Measurements from ENCODE around the gene UNC93A. TPM values are rescaled to one million over a fixed set of nuclear protein-coding genes. Genes with fewer than 3 reads are reported as not detected.
"Not testable (repeated sequence)": the region's sequence is repeated elsewhere in the genome, so short reads cannot be mapped to it uniquely, and the experiment has no call there.

Gene UNC93A
- total RNA-seq, result not detected
- long read RNA-seq, result 0 reads

DNA sequence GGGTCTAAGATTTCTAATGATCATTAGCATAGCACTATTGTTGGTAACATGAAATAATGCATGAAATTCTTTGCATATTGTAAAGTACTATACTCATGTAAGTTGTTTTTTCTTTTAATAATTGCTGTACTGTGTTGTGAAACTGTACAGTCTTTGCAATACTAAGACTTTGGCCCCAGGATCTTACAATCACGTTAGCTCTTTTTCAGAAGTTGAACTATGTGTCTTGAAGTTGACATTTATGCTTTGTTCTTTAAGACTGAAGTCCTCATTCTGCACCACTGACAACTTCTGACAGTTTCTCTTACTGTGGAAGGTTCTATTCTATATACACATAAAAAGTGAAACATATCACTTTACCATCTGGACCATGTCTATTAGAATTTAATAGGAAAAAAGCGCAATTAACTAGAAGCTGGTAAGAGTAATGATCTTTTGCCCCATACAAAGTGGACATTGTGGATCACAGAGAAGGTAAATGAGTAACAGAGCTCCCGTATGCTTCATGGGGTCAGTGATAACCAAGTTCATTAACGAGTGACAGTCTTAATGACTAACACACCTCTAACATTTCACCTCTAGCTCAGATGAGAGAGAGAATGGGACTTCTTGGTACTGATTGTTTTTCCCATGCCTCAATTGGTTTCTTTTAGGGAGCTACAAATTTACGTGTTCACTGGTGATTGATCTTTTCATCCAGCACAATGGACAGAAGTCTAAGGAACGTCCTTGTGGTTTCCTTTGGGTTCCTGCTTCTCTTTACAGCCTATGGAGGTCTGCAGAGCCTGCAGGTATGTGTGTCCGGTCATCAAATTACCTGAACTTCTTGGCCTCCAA, at the start of gene UNC93A:
Gene UNC93A (plus strand): TSS at position 530 of the 837 bp plus-strand sequence. CDS start 175 bp downstream, at position 705.
- H3K27me3 ChIP-seq (ENCODE audit: low read depth), result no peaks in the 10 kb centered on the region
- TF ChIP-seq, protein P1, sequence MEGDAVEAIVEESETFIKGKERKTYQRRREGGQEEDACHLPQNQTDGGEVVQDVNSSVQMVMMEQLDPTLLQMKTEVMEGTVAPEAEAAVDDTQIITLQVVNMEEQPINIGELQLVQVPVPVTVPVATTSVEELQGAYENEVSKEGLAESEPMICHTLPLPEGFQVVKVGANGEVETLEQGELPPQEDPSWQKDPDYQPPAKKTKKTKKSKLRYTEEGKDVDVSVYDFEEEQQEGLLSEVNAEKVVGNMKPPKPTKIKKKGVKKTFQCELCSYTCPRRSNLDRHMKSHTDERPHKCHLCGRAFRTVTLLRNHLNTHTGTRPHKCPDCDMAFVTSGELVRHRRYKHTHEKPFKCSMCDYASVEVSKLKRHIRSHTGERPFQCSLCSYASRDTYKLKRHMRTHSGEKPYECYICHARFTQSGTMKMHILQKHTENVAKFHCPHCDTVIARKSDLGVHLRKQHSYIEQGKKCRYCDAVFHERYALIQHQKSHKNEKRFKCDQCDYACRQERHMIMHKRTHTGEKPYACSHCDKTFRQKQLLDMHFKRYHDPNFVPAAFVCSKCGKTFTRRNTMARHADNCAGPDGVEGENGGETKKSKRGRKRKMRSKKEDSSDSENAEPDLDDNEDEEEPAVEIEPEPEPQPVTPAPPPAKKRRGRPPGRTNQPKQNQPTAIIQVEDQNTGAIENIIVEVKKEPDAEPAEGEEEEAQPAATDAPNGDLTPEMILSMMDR (IDR thresholded peaks at IDR 0.05), result no peak
- no peak for DNase-seq
- H3K27ac ChIP-seq, result no peak within 1 kb of the TSS
- intact Hi-C loops (cut with DNase I), result no loop called here
- ATAC-seq, result no peak
- no peaks in the 10 kb centered on the region for H3K4me1 ChIP-seq
- H3K9me3 ChIP-seq, result no peaks in the 10 kb centered on the region
- no peaks in the 10 kb centered on the region for H3K36me3 ChIP-seq
- no peak within 1 kb of the TSS for H3K4me3 ChIP-seq

DNA sequence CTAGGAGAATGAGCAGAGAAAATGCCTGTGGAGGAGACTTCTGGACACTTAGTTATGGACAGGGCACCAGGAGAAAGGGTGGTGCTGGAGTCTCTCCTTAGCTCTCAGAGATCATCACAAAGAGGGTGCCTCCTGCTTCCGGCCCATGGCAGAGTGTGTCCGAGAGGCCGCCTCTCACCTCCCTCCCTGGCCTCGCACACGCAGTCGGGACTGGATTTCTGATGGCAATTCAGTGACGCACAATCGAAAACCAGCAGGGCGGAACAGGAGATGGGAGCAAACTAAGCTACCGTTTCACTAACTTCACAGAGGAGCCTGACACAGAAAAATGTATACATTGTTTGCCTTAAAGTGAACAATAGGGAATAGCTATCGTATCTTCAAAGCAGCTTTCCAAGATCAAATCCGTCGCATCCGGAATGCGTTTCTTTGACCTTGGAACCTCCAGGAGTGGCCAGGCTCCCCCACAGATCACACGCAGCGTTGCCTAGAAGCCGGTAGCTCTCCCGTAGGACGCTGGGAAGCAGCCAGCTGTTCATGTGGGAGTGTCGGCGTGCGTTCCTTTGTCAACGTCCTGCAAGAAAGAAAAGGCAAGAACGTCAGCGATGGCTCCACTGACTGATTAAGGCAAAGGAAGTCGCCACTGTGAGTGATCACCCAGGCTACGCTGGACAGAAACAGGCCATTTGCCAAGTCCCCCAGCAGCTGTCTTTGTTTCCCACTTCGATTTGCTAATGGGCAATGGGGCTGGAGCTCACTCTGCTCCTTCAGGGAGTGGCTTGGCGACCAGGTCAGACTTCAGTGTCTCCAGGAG, 49.6 kb upstream of the UNC93A start:
- intact Hi-C loops (cut with DNase I); DNase-seq: not testable (repeated sequence)
- ATAC-seq, result peak; percentile 45 to 46

DNA sequence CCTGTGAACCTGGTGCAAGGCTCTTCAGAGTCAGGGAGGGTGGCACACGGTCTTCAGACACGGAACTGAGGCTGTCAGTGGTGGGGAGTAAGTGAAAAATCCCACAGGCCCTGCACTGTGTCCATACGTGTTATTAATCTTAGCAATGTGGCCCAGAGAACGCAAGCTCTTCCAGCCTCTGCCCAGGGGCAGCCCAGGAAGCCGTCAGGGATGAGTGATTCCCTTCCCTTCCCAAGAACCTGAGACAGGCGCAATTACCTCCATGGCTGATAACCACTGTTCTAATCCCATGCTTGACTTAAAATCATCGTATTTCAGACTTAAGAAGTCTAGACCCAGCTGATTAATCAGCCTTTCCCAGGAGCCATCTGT, 49.0 kb upstream of the UNC93A start:
- H3K4me3 ChIP-seq; H3K27me3 ChIP-seq (ENCODE audit: low read depth); H3K9me3 ChIP-seq; H3K36me3 ChIP-seq; H3K27ac ChIP-seq; intact Hi-C loops (cut with DNase I); H3K4me1 ChIP-seq; DNase-seq: not testable (repeated sequence)
- peak in 1 of 2 donors; percentile 9 for ATAC-seq

More for the DNA sequence above, 49.6 kb upstream of the UNC93A start:
- not testable (repeated sequence) for H3K27ac ChIP-seq; H3K4me1 ChIP-seq; H3K36me3 ChIP-seq; H3K4me3 ChIP-seq; H3K27me3 ChIP-seq (ENCODE audit: low read depth); H3K9me3 ChIP-seq

DNA sequence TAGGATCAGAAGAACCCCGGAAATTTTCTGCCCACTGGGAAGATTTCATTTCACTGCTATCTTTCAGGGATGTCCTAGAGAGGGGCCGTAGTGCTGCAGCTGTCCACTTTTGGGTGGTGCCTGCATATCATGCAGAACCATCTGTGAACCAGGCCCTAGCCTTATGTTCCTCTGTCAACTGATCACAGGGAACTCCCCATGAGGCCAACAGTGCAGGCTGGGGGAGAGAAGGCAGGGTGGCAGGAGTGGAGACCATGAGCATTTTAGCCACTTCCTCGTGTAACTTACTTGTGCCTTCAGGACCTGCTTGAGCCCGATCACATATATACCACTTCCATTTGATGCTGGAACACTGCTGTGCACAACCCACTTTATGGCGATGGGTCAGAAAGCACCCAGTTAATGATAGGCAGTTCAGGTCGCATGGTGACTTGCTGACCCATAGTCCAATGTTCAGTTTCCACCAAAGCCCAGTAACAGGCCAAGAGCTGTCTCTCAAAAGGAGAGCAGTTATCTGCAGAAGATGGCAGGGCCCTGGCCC, 48.5 kb upstream of the UNC93A start:
- H3K27ac ChIP-seq; DNase-seq; H3K4me3 ChIP-seq; ATAC-seq; H3K9me3 ChIP-seq; intact Hi-C loops (cut with DNase I); H3K27me3 ChIP-seq (ENCODE audit: low read depth); H3K4me1 ChIP-seq; H3K36me3 ChIP-seq: not testable (repeated sequence)

DNA sequence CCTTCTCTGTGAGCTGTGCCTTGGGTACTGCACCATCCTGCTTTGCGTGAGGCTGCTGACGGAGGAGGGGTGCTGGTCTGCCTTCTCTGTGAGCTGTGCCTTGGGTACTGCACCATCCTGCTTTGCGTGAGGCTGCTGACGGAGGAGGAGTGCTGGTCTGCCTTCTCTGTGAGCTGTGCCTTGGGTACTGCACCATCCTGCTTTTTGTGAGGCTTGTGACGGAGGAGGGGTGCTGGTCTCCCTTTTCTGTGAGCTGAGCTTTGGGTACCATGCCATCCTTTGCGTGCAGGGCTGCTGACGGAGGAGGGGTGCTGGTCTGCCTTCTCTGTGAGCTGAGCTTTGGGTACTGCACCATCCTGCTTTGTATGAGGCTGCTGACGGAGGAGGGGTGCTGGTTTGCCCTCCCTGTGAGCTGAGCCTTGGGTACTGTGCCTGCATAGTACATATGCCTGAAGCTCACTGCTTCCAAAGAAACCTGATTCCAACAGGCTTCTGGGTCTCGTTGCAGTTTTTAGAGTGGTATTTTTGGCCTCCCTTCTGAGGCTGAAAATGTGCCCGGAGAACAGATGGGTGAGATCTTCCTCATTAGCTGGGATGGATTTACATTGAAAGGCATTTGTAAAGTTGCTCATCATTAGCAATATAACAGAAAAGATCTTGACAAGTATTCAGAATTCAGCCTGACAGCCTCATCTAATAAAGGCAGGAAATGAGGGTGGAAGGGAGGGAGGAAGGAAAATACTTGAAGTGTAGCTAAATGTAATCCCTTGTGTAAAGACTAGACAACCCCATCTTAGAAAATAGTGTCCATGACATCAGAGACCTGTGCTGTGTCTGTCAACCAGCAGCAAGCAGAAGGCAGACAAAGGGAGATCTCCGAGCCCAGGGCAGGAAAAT, 46.8 kb upstream of the UNC93A start:
- no peak for ATAC-seq
- Histone ChIP-seq H3K27me3 (ENCODE audit: low read depth) (peaks cover 5% of the 10 kb centered on the region), H3K4me3 (no peak overlapping the region), H3K9me3 (no peaks in the 10 kb centered on the region), H3K27ac (no peak overlapping the region), H3K4me1 (no peaks in the 10 kb centered on the region), H3K36me3 (no peaks in the 10 kb centered on the region)
- TF ChIP-seq, protein P1 (IDR thresholded peaks at IDR 0.05), result no peak
- no peak for DNase-seq
- intact Hi-C loops (cut with DNase I), result no loop called here

DNA sequence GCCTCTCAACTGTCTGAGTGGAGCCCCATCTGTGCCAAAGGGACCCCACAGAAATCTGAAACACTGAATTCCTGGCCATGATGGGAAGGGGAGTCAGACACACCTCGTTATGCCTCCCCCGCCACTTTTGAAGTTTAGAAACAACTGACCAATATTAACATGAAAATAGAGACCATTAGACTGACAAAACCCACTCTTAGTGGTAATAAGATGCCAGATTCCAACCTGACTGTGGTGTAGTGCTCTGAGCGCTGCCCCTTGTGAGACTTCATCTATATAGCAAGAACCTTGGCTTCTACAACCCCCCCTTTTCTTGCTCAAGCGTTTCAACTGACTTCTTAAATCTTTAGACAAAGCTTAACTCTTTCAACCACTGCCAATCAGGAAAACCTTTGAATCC, 46.1 kb upstream of the UNC93A start:
- ATAC-seq (no peak), DNase-seq (no peak)
- Histone ChIP-seq H3K9me3 (no peaks in the 10 kb centered on the region), H3K4me1 (no peaks in the 10 kb centered on the region), H3K27me3 (ENCODE audit: low read depth) (peaks cover 5% of the 10 kb centered on the region), H3K36me3 (no peaks in the 10 kb centered on the region), H3K4me3 (no peak overlapping the region), H3K27ac (no peak overlapping the region)
- TF ChIP-seq, protein P1 (IDR thresholded peaks at IDR 0.05), result no peak
- intact Hi-C loops (cut with DNase I), result no loop called here
